K562 (cell line): Measurements from ENCODE around the gene EPHX1. TPM values are rescaled to one million over a fixed set of nuclear protein-coding genes. Genes with fewer than 3 reads are reported as not detected.

Experiments
- CCAR2 ChIP-seq: fragments of 200-400 bp; formaldehyde crosslinking; IDR thresholded peaks from 2 replicates; pipeline ENCODE4 v1.6.1; 2017; ENCODE audit warnings: mild to moderate bottlenecking, low read depth, low read length
- FOXJ2 ChIP-seq: fragments of 200-800 bp; sonication (Bioruptor generic); IDR thresholded peaks from 2 replicates; pipeline ENCODE4 v1.6.1; 2016; ENCODE audit warnings: missing genetic modification characterization, missing compliant biosample characterization
- MIER1 ChIP-seq: fragments of 450-650 bp; IDR thresholded peaks from 2 replicates; pipeline ENCODE4 v1.6.1; 2016; ENCODE audit warnings: antibody characterized with exemption, mild to moderate bottlenecking, low read depth
- NCOA1 ChIP-seq: fragments of 450-650 bp; IDR thresholded peaks from 2 replicates; pipeline ENCODE4 v1.6.1; 2016; ENCODE audit warnings: low read depth
- NFE2 ChIP-seq: IDR thresholded peaks from 2 replicates; pipeline ENCODE4 v1.6.1; 2014; ENCODE audit warnings: antibody characterized with exemption, low read depth
- NR1H2 ChIP-seq: sonication (generic); formaldehyde crosslinking; IDR thresholded peaks from 2 replicates; pipeline ENCODE4 v1.4.0; 2020; ENCODE audit warnings: mild to moderate bottlenecking, missing genetic modification reagents
- RB1 ChIP-seq: fragments of 450-650 bp; IDR thresholded peaks from 2 replicates; pipeline ENCODE4 v1.6.1; 2017; ENCODE audit warnings: low read depth, mild to moderate bottlenecking
- RCOR1 ChIP-seq, 2 experiments: IDR thresholded peaks; 2 replicates each; pipeline ENCODE4 v1.6.1; 2012; ENCODE audit warnings: low read depth in 2 of 2, low read length in 2 of 2, borderline replicate concordance in 1 of 2, improper control_type of control experiment in 1 of 2
- TCFL5 ChIP-seq: fragments of 250-450 bp; sonication (Bioruptor Pico); conservative IDR thresholded peaks from 2 replicates; pipeline ENCODE4 v1.6.1; 2021; ENCODE audit warnings: mild to moderate bottlenecking, moderate library complexity, matching md5 sums
- XRCC3 ChIP-seq: fragments of 450-650 bp; IDR thresholded peaks from 2 replicates; pipeline ENCODE4 v1.6.1; 2017; ENCODE audit warnings: mild to moderate bottlenecking, moderate library complexity
- YY1 ChIP-seq, 3 experiments: IDR thresholded peaks; 2 replicates each; pipeline ENCODE4 v1.6.1; 2011; ENCODE audit warnings: low read length in 2 of 3, mild to moderate bottlenecking in 2 of 3, moderate library complexity in 2 of 3, borderline replicate concordance in 1 of 3, control low read depth in 1 of 3, low read depth in 1 of 3; ENCODE audit not compliant: insufficient read depth in 3 of 3, insufficient replicate concordance in 2 of 3, control insufficient read depth in 1 of 3, insufficient read length in 1 of 3; ENCODE audit errors: extremely low read depth in 1 of 3
- ZBTB8A ChIP-seq: fragments of 450-650 bp; IDR thresholded peaks from 2 replicates; pipeline ENCODE4 v1.6.1; 2018; ENCODE audit warnings: mild to moderate bottlenecking, moderate library complexity; ENCODE audit not compliant: partially characterized antibody
- ZNF197 ChIP-seq: fragments of 200-800 bp; sonication (Bioruptor generic); IDR thresholded peaks from 2 replicates; pipeline ENCODE4 v1.6.1; 2016; ENCODE audit warnings: low read depth, missing genetic modification characterization, missing compliant biosample characterization
- ZNF551 ChIP-seq: fragments of 250-450 bp; sonication (Bioruptor Pico); IDR thresholded peaks from 2 replicates; pipeline ENCODE4 v1.5.0; 2021; ENCODE audit warnings: mild to moderate bottlenecking, moderate library complexity
- ZNF76 ChIP-seq: fragments of 250-450 bp; sonication (Bioruptor Pico); IDR thresholded peaks from 2 replicates; pipeline ENCODE4 v1.4.0; 2020; ENCODE audit warnings: mild to moderate bottlenecking, moderate library complexity, borderline replicate concordance
- polyA plus RNA-seq, 8 experiments: library from polyadenylated mRNA; depleted of rRNA in 4 of 8; stranded (reverse) in 5 of 8; unstranded in 3 of 8; fragments of >200 nt; fragmentation: Nextera tagmentation in 2 of 8; fragmentation: Illumina TruSeq in 1 of 8; extraction: Ambion mirVana in 2 of 8; extraction: Trizol in 1 of 8; gene quantifications; 2 replicates each; pipeline versions ENCODE4 v1.2.1 to v1.2.3, GENCODE V29; 2011 to 2014; ENCODE audit warnings: inconsistent platforms in 1 of 8, missing spikeins in 1 of 8
- total RNA-seq, 7 experiments: library from RNA; depleted of rRNA in 6 of 7; stranded (reverse); fragments of >200 nt in 6 of 7; fragmentation: Illumina TruSeq in 2 of 7; extraction: Trizol in 2 of 7; gene quantifications; 2 replicates each; pipeline versions ENCODE4 v1.2.1 to v1.2.3, GENCODE V29; 2011 to 2021; ENCODE audit warnings: low replicate concordance in 1 of 7
- TF ChIP-seq, protein P1 (sequence below): fragments of 450-650 bp; formaldehyde crosslinking; IDR thresholded peaks from 2 replicates; pipeline ENCODE4 v1.4.0; 2020; ENCODE audit warnings: mild to moderate bottlenecking
- TF ChIP-seq, protein P2 (sequence below): fragments of 250-450 bp; sonication (Bioruptor Pico); IDR thresholded peaks from 2 replicates; pipeline ENCODE4 v1.4.0; 2020; ENCODE audit warnings: mild to moderate bottlenecking, moderate library complexity
- TF ChIP-seq, protein P3 (sequence below): fragments of 450-650 bp; conservative IDR thresholded peaks from 2 replicates; pipeline ENCODE4 v1.6.1; 2016; ENCODE audit warnings: missing genetic modification characterization, low read depth, mild to moderate bottlenecking, missing compliant biosample characterization, moderate library complexity
- TF ChIP-seq, protein P4 (sequence below): IDR thresholded peaks from 3 replicates; pipeline ENCODE4 v1.6.1; 2011; ENCODE audit warnings: borderline replicate concordance, mild to moderate bottlenecking; ENCODE audit not compliant: insufficient read length, insufficient read depth
- TF ChIP-seq, protein P5 (sequence below): conservative IDR thresholded peaks from 2 replicates; pipeline ENCODE4 v1.6.1; 2011; ENCODE audit warnings: low read depth, mild to moderate bottlenecking, low read length; ENCODE audit not compliant: control insufficient read depth

EPHX1 gene
- total and polyA plus RNA-seq, 9 of the 15 experiments (the other 6 are each of a cell fraction or from before 2014, with no cell fraction given): 0.21 to 27.0 (median 6.7) TPM

DNA sequence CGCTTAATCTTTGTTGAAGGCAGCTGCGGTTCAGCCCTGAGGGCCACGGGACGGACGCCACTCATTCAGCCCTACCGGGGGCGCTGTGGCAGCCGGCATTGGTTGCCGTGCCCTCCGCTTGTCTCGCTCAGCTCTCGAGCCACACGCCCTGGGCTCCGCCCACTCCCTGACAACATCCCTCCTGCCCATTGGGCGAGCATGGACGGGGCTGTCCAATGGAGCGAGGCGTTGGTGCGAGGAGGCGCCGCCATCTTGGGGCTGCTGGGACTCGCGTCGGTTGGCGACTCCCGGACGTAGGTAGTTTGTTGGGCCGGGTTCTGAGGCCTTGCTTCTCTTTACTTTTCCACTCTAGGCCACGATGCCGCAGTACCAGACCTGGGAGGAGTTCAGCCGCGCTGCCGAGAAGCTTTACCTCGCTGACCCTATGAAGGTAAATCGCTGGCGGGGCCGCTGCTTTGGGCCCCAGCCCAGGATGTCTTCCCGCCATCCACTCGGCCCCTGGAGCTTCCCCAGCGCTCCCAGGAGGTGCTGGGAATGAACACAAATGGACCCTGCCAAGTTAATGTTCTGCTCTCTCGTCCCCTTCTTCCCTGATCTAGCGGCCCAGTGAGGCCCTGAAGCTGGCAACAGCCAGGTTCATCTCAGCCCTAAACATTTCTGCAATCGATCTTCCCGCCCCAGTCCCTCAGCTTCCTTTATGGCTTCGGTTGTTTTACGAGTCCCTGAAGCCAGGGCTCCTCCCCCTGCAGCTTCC, 32.2 kb upstream of the EPHX1 start, which contains the start of gene SRP9 (continued):
- TF ChIP-seq, protein P1, sequence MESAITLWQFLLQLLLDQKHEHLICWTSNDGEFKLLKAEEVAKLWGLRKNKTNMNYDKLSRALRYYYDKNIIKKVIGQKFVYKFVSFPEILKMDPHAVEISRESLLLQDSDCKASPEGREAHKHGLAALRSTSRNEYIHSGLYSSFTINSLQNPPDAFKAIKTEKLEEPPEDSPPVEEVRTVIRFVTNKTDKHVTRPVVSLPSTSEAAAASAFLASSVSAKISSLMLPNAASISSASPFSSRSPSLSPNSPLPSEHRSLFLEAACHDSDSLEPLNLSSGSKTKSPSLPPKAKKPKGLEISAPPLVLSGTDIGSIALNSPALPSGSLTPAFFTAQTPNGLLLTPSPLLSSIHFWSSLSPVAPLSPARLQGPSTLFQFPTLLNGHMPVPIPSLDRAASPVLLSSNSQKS (CRISPR knock-in tag): 0 out of 2 replicates have a peak, but pooled peaks have one; percentile 53
- TF ChIP-seq, protein P2, sequence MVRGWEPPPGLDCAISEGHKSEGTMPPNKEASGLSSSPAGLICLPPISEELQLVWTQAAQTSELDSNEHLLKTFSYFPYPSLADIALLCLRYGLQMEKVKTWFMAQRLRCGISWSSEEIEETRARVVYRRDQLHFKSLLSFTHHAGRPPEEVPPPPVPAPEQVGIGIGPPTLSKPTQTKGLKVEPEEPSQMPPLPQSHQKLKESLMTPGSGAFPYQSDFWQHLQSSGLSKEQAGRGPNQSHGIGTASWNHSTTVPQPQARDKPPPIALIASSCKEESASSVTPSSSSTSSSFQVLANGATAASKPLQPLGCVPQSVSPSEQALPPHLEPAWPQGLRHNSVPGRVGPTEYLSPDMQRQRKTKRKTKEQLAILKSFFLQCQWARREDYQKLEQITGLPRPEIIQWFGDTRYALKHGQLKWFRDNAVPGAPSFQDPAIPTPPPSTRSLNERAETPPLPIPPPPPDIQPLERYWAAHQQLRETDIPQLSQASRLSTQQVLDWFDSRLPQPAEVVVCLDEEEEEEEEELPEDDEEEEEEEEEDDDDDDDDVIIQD (CRISPR knock-in tag): 0 out of 2 replicates have a peak, but pooled peaks have one; percentile 41
- TF ChIP-seq, protein P3, sequence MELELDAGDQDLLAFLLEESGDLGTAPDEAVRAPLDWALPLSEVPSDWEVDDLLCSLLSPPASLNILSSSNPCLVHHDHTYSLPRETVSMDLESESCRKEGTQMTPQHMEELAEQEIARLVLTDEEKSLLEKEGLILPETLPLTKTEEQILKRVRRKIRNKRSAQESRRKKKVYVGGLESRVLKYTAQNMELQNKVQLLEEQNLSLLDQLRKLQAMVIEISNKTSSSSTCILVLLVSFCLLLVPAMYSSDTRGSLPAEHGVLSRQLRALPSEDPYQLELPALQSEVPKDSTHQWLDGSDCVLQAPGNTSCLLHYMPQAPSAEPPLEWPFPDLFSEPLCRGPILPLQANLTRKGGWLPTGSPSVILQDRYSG (tag): no peak
- TF ChIP-seq, protein P4, sequence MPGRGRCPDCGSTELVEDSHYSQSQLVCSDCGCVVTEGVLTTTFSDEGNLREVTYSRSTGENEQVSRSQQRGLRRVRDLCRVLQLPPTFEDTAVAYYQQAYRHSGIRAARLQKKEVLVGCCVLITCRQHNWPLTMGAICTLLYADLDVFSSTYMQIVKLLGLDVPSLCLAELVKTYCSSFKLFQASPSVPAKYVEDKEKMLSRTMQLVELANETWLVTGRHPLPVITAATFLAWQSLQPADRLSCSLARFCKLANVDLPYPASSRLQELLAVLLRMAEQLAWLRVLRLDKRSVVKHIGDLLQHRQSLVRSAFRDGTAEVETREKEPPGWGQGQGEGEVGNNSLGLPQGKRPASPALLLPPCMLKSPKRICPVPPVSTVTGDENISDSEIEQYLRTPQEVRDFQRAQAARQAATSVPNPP: no peak
- TF ChIP-seq RB1 (peak; percentile 90), ZNF551 (CRISPR knock-in tag) (no peak), FOXJ2 (peak; percentile 54), ZNF197 (CRISPR knock-in tag) (no peak; the same call in 1 of the 2 replicates), NFE2 (peak; percentile 34; the same call in 1 of the 2 replicates), ZBTB8A (no peak), YY1 (IDR thresholded peaks at IDR 0.05; ENCODE audit: borderline replicate concordance in 1 of 3, control insufficient read depth in 1 of 3, extremely low read depth in 1 of 3, insufficient read depth in 3 of 3, insufficient read length in 1 of 3, insufficient replicate concordance in 2 of 3, low read depth in 1 of 3, low read length in 2 of 3) (peak; percentile 92 to 94 (median 93)), ZNF76 (CRISPR knock-in tag) (peak; percentile 67; the same call in 1 of the 2 replicates), NR1H2 (CRISPR knock-in tag) (peak; percentile 60; the same call in 1 of the 2 replicates), CCAR2 (no peak), RCOR1 (IDR thresholded peaks at IDR 0.05; ENCODE audit: borderline replicate concordance in 1 of 2, low read depth in 2 of 2, low read length in 2 of 2) (peak in 1 of 2 experiments; percentile 71; a peak in 1 of 4 replicates), XRCC3 (no peak), MIER1 (no peak), TCFL5 (CRISPR knock-in tag) (no peak), NCOA1 (no peak)
- TF ChIP-seq, protein P5, sequence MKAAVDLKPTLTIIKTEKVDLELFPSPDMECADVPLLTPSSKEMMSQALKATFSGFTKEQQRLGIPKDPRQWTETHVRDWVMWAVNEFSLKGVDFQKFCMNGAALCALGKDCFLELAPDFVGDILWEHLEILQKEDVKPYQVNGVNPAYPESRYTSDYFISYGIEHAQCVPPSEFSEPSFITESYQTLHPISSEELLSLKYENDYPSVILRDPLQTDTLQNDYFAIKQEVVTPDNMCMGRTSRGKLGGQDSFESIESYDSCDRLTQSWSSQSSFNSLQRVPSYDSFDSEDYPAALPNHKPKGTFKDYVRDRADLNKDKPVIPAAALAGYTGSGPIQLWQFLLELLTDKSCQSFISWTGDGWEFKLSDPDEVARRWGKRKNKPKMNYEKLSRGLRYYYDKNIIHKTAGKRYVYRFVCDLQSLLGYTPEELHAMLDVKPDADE: no peak
